GM18520 (cell line): Measurements from ENCODE around the gene ALDH3A1.

Source experiments
- ATAC-seq: cut with Tn5 transposase; IDR thresholded peaks from one replicate; pipeline ENCODE4 v1.9.1; 2021; ENCODE audit not compliant: unreplicated experiment

The ALDH3A1 gene

DNA sequence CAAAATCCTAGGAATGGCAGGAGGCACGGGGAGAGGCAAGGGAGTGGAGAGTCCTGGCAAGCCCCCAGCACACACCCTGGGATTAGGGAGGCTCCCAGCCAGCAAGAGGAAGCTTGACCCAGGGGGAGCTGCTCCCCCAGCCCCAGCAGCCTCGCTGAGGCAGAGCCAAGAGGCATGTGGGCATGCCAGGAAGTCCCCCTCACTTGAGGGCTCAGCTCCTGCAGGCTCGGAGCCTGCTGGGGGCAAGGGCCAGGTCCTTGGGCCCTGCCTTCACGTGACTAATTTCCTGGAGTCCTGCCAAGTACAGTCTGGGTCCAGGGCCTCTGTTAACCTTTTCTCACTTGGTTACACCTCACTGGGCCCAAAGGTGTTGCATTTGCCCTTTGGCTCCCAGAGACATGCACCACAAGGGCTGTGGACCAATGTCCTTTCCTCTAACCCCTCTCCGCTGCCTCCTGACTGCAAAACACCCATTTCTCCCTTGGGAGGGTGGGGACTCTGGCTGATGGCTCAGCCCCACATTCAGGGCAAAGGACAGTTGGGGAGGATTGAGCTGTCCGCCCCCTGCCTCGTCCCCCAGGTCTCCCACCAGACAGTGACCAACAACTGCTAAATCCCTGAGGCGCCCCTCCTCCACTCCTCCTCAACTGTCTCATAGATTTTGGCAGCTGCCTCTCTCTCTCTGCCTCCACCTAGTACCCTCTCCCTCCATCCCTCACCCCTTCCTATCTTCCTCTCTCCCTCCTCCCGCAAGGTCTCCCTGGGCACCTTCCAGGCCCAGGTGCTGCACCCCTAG is 27.3 kb downstream of the ALDH3A1 start:
- no peak for ATAC-seq

DNA sequence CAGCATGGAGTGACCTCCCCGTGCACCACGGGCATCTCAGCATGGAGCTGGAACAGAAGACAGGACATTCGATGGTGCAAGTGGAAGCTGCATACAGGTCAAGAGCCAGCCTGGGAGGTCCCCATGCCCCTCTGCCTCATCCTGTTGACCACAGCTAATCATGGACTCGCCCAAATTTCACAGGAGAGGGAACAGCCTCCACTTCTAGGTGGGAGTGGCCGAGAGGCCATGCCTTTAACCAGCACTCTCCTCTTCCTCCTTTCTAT is 28.0 kb downstream of the ALDH3A1 start:
- ATAC-seq = no peak

DNA sequence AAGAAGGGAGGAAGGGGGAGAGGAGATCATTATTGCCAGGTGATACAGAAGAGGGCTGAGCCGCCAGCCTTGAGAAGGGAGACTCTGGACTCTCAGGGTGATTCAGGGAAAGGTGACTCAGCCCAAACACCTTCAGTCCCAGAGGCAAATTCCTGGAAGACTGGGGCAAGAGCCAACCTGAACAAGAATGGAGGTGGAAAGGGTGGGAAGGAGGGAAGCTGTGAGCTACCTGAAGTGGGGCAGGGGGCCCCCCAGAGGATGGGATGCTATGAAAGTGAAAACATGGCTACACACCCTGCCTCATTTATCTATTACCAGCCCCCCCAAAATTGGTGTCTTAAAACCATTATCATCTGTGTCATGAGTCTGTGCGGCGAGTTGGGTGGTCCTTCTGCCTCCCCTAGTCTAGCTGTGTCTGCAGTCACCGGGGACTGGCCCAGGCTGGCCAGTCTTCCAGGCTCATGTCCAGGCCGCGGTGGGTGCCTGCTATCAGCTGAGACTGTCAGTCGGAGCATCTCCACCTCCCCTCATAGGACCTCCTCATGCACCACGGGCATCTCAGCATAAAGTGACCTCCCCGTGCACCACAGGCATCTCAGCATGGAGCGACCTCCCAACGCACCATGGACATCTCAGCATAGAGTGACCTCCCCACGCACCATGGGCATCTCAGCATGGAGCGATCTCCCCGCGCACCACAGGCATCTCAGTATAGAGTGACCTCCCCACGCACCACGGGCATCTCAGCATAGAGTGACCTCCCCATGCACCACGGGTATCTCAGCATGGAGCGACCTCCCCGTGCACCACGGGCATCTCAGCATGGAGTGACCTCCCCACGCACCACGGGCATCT is 28.5 kb downstream of the ALDH3A1 start:
- ATAC-seq = no peak

DNA sequence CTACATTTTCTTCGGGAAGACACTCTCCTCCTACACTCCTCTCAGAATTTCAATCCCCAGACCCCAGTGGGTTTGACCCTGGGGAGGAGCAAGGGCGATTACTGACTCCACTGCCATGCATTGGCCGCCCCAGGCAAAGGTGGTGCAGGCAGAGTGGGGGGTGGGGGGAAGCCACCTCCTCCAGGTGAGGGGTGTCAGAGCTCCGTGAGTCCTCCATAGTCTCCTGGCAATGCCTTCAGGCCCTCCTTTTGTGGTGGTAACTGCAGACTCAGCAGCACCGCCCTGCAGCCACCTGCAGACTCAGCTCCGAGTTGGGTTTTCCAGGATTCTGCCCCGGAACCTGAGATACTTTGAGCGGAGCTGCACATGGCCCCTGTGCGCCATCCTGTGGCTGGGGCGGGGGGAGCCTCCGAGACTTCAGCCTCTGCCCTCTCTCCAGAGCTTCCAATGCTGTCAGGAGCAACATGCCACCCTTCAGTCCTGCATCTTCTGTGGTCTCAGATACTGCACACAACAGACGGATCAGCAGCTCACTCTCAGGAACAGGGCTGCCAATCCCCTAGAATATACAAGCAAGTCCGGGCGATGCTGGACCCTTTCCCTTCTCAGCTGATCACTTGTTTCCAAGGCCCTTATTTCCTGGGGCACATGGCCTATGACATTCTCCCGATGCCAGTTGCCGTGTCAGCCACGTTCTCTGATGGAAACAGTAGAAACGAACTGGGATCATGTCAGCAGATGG is 29.3 kb downstream of the ALDH3A1 start:
- ATAC-seq = no peak

DNA sequence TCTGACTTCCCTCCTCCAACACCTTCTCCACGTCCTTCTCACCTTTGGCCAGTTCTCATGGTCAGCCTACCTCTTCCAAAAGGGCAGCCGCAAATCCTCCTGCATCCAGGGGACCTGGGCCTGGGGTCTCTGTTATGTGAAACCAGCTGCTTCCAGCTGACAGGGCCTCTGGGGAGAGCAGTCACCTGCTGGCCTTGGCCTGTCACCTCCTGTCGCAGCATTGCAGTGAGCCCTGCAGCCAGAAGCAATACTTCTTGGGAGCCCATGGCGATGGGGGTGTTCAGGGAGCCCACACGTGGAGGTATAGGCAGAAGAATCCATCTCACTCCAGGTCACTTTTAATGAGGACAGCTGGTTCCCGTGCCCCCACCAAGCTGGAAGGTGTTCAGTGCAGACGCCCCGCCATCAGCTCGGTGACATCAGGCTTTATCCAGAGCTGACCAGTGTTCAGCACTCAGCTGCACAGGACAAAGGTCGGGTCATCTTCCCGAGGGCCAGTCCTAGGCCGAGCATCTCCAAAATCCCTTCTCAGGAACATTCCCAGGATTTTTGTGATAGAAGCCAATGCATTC is 30.0 kb downstream of the ALDH3A1 start:
- no peak for ATAC-seq

DNA sequence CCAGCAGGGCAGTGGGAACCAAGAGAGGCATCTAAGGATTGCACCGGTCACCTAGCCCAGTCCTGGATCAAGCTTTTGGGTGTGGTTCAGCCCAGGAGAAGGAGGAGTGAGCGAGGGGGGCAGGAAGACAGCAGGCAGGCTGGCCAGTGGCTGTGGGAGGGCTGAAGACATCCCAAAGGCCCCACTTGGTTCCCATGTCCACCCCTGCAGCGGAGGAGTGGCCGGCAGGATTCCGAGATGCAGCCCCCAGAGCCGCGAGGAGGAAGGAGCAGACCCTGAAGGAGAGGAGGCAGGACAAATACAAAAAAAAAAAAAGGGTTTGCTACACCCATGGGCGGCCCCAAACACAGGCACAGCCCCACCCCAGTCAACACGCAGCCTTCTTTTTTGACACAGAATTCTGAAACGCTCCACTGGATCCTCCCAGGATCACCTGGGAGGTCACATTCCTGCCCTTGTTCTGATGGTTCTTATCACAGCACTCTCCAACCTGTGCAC is 30.6 kb downstream of the ALDH3A1 start:
- no peak for ATAC-seq

DNA sequence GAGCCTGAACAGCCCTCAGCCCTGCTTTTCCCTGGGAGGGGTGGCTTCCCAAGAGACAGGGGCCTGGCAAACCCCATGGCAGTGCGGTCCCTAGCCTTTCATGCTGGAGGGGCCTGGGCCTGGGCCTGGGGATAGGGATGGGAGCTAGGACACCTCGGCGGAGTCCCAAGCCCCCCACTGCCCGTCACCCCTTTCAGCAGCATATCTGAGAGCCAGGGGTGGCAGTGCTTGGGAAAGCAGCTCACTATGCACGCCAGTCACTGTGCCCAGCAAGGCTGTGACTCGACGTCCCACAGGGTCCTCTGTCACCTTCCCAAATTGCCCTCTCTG is 31.1 kb downstream of the ALDH3A1 start:
- no peak for ATAC-seq

DNA sequence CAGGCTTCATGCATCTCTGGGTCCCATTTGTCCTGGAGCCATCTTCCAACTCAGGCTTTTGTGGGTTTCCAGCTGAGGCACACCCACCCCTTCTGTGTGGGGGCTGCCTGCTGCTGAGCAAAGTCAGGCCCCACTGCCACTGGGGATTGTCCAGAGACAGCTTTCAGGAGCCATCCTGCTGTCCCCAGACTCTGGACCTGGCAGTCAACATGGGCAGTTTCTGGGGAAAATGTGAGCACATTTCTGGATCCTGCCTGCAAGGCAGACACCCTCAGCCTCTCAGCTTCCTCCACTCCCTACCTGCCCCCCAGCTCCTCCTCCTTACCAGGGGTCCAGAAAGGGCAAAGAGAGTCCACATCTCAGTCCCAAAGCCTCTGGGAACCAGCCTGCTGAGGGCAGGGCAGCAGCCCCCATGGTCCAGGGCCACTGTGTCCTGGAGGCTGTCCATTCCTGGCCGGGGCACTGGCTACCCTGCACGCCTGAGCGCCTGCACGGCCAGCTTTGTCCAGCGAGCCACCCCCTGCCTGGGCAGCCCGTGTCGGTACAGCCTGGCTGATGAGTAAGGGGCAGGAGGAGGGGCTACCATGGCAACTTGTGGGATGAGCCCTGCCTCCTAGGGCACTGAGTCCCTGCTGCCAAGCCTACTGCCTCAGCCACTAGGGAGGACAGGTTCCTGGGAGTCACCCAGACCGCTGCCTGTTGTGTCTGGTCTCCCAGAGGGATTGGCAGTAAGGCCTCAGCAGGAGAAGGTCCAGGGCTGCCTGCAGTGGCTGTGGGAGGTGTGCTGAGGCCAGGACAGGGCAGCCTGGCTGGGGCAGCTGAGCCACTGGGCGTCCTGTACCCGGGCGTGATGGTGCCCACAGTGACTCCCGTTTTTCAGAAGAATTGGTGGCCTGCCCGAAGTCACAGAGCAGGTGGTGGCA is 31.7 kb downstream of the ALDH3A1 start, which contains the start of gene SLC47A2:
SLC47A2 (minus strand) TSS at position 477 of the 923 bp plus-strand sequence; CDS start at position 448, 29 bp downstream.
- ATAC-seq = no peak

DNA sequence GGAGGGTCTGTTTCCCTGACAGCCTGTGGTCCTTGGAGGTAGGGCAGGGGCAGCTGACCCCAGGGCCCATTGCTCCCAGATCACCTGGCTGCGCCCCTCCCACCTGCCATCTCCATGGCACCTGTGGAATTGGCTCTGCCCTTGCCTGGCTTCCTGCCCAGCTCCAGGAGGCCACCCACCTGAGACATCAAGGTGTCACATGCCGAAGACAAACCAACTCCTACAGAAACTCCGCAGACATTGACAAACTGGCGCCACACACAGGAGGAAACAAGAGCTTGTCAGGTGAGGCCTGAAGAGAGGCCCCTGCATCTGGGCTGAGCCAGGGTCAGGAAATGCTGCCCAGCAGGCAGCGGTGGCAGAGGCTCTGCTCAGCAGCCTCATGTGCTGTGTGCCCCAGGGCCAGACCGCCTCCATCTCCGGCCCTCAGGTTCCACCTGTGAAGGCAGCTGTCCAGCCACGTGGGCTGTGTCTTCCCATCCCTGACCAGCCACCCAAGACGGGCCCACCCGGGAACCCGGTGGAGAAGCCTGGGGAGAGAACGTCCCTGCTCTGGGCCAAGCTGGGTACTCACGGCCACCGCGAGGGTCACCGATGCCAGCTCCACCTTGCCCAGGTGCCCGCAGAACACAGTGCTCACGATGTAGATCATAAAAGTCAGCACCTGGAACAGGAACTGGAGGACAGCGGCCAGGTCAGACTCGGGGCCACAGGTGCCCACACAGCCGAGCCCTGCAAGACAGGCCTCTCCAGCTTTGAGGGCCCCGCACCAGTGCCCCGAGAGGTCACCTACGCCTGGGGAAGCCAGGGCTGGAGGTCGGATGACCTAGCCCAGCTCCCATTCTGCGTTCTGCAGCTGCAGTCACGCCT is 33.3 kb downstream of the ALDH3A1 start:
- ATAC-seq = no peak

DNA sequence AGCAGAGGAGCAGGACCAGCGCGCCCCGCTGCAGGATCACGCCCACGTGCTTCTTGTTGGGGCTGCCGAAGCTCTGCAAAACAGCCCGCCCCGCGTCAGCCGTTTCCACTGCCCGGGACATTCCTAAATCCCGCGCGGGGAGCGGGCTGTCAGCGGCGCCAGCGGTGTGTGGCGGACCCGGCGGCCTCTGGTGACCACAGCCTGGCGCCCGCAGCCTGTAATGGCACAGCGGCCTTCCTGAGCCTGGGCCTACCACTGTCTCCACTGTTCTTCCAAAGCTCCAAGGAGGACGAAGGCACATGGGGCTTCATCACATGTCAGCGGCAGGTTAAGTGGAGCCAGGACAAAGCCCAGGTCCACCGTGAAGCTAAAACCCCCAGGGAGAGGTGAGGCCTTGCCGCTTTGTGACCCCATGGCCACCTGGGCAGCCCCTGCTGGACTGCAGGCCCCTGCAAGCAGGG is 34.2 kb downstream of the ALDH3A1 start:
- ATAC-seq = no peak

DNA sequence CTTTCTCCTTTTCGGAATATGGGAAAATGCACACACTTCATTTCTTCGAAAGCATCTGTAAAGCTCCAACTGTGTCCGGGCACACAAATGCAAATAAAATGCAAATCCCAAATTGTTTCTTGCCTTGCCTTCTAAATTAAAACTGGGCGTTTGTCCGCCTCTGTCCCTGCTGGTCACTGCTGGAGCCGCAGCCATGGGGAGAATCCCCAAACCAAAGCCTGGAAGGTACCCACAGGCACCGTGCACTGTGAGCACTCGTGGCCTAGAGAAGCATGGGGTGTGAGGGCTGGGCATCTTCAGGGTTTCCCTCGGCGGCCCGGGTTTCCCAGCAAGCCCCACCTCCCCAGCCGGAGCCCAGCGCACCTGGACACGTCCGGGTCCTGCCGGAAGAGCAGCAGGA is 34.6 kb downstream of the ALDH3A1 start:
- no peak for ATAC-seq

DNA sequence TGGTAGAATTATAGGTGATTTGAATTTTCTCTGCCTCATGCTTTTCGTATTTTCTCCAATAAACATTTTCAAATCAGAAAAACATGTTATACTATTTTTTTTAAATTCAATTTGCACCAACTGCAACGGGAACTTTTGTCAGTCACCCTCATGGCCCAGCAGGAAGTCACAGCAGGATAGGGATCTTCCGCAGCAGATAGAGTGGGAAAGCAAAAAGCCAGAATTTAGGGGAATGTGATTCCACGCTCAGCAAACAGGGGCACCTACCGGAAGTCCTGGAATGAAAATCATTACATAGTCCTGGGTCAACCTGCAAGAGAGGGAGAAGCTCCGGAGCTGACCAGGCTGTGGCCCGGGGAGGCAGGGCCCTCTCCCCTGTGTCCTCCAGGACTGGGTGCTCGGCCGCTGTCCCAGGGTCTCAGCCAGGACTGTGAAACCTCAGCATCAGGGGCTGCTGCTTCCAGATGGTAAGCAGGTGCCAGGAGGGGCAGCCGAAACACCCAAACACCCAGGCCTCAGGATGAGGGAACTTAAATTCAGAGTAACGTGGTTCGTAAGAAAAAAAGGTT is 35.6 kb downstream of the ALDH3A1 start:
- no peak for ATAC-seq

DNA sequence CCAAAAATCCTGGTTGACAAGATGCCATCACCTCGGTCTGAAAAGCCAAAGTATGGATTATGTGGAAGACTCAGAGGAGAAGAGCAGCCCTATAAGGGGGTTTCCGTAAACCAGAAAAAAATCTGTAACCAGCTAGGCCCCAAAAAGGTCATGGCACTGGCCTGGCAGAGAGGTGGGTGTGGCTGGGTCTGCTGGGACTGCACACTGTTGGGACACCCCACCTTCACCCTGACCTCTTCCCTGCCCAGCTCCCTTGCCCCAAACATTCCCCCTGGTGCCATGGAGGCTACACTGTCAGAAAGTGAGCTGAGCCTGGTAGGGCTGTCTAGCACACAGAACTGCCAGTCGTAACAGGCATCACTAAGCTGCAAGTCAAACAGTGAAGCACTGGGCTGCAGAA is 38.3 kb downstream of the ALDH3A1 start:
- ATAC-seq = no peak

DNA sequence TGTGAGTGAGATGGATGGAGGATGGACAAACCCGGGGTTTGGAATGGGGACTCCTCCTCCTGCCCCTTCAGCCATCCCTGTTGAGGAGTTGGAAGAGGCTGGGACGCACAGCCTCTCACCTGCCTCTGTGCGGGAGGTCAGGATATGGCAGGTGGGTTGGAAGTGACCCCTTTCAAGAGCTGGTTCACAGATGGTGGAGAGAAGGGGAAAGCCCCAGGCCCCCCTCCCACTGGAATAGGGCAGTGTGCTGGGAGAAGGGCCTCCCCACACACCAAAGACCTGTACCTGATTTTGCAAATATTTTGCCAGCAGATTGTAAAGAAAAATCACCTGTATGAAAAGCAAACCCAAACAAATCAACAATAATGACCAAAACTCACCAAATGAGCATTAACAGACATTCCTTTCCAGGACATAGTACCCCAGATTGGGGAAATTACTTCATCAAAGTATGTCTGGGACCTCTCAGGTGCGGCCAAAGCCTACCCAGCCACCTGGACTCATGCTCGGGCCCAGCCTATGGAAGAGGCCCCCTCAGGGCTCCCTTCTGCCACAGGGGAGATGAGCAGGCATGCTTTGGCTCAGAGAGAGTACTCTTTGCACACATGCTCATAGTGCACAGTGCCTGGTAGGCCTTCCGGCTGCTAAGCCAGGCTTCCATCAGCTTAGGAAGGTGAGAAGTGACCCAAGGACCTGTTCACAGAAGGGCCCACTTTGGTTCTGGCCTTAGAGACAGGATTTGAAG is 39.5 kb downstream of the ALDH3A1 start:
- no peak for ATAC-seq

DNA sequence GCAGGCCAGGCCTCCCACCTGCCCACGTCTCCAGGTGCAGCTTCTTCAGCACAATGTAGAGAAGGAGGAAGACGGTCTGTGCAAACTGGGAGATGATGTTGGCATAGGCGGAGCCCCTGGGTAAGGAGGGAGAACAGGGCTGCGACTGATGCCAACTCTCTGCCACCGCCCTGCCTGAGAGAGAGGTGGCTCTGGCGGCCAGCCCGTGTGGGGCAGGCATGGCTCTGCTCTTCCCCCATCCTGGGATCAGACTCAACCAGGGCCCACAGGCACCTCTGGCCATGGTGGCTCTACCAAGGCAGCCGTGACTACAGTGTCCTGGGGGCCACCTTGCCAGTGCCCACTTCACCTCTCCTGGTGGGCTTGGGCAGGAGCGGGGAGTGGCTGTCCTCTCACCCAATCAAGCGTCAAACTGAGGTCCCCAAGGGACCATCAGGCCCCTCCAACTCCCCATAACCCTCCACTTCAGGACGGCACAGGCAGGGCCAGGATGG is 40.3 kb downstream of the ALDH3A1 start:
- no peak for ATAC-seq

DNA sequence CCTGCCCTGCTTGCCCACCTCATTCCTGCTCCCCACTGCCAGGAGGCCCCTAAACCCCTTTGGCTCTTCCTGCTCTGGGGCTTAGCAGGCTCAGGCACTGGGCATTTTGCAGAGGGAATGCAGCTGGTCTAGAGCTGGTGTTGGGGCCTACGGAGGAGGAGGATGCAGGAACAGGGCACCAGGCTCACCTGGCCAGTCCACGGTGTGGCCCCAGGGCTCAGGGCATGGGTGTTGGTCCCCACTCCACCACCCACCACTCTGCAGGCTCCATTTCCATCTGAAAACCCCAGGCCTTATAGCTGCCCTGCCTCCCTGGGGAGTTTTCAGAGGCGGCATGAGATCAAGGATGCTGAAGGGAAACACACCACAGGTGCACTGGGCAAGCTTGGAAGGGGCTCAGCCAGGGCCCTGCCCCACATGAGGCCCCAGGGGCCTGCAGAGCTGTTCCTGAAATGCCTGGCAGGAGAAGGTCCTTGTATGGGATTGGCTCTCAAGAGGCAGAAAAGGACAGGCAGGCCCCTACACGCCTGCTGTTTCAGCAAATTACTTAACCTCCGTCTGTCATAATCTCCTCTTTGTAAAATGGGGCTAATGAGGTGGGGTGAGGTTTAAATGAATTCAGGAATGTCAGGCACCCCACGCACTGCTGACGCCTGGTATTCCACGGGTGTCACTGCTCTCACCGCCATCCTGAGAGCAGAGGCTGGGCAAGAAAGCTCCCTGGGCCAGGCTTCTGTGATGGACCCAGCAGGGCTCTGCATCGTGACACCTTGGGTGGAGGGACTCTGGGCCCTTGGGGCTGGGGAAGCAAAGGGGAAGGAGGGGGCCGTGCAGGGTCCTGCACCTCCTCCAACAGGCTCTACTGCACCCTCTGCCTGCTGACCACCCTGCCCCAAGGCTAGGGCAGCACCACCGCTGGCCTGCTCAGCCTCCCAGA is 41.0 kb downstream of the ALDH3A1 start:
- no peak for ATAC-seq
